HCT116 (cell line): ENCODE measurements around the gene PERCC1.

Experiments
- CTCF ChIP-seq, 3 experiments: fragments of 200-600 bp in 1 of 3; sonication (generic) in 1 of 3; IDR thresholded peaks in 2 of 3; conservative IDR thresholded peaks in 1 of 3; 2 replicates each; pipeline ENCODE4 v1.5.1; 2012 to 2017; ENCODE audit warnings: low read depth in 2 of 3, low read length in 2 of 3, antibody characterized with exemption in 1 of 3, borderline replicate concordance in 1 of 3, control low read depth in 1 of 3, mild to moderate bottlenecking in 1 of 3, mixed read lengths in 1 of 3, mixed run types in 1 of 3, moderate library complexity in 1 of 3; ENCODE audit not compliant: insufficient read depth in 1 of 3
- JUND ChIP-seq: IDR thresholded peaks from 2 replicates; pipeline ENCODE4 v1.6.1; 2012
- MAX ChIP-seq: IDR thresholded peaks from 2 replicates; pipeline ENCODE4 v1.6.1; 2012
- POLR2A ChIP-seq: IDR thresholded peaks from 2 replicates; pipeline ENCODE4 v1.7.0; 2011; ENCODE audit warnings: borderline replicate concordance; ENCODE audit not compliant: insufficient read depth, insufficient read length; ENCODE audit errors: extremely low read depth
- RAD21 ChIP-seq: IDR thresholded peaks from 2 replicates; pipeline ENCODE4 v1.6.1; 2012; ENCODE audit warnings: low read depth, mild to moderate bottlenecking

GRCh38 chr16:1398826-1399581, 31.9 kb upstream of the PERCC1 start:
- no peak for TF ChIP-seq POLR2A
- TF ChIP-seq JUND: no peak
- TF ChIP-seq CTCF (IDR thresholded peaks at IDR 0.05 in 2 of 3, conservative IDR thresholded peaks at IDR 0.05 in 1 of 3; ENCODE audit: borderline replicate concordance in 1 of 3, insufficient read depth in 1 of 3, low read depth in 2 of 3, low read length in 2 of 3): no peak
- TF ChIP-seq RAD21: no peak
- no peak for TF ChIP-seq MAX
